HEK293 (cell line): ENCODE data around the gene ITPR3.

ENCODE experiments used
- CTCF ChIA-PET: fragments of 350-600 bp; formaldehyde crosslinking; extraction: SDS; loops from one replicate; lab custom pipeline; 2021; ENCODE audit warnings: antibody characterized with exemption; lab: Yijun Ruan, JAX
- POLR2A ChIA-PET: fragments of 300-600 bp; formaldehyde crosslinking; extraction: SDS; loops from one replicate; lab custom pipeline; 2020; ENCODE audit warnings: antibody characterized with exemption, inconsistent platforms; lab: Yijun Ruan, JAX
- H3K27ac ChIP-seq: fragments of 200-500 bp; sonication (Bioruptor generic); 2 replicates; pipeline ENCODE4 v1.5.1; 2014; ENCODE audit warnings: low read depth, low read length, control low read depth, inconsistent platforms; ENCODE audit errors: extremely low read depth
- H3K36me3 ChIP-seq, 2 experiments: fragments of 200-500 bp in 1 of 2; sonication (Bioruptor generic) in 1 of 2; 1 replicate in 1 of 2; 2 replicates in 1 of 2; pipeline ENCODE4 v1.5.1; 2014 to 2017; ENCODE audit warnings: inconsistent platforms in 2 of 2, low read length in 2 of 2; ENCODE audit not compliant: control insufficient read depth in 2 of 2, insufficient read depth in 1 of 2
- H3K4me1 ChIP-seq: fragments of 200-500 bp; sonication (Bioruptor generic); 2 replicates; pipeline ENCODE4 v1.5.1; 2014; ENCODE audit warnings: mild to moderate bottlenecking, low read length, inconsistent platforms; ENCODE audit not compliant: control insufficient read depth, insufficient read depth
- H3K4me3 ChIP-seq: 2 replicates; pipeline ENCODE4 v1.5.1; 2011; ENCODE audit warnings: low read depth, mild to moderate bottlenecking, control low read depth, low read length, moderate library complexity
- H3K9me3 ChIP-seq: fragments of 200-500 bp; sonication (Bioruptor generic); 2 replicates; pipeline ENCODE4 v1.5.1; 2014; ENCODE audit warnings: low read depth, low read length, inconsistent platforms; ENCODE audit not compliant: control insufficient read depth, insufficient read depth
- GLI4 ChIP-seq: fragments of 450-650 bp; formaldehyde crosslinking; IDR thresholded peaks from 2 replicates; pipeline ENCODE4 v1.5.1; 2016; ENCODE audit warnings: missing biosample characterization, missing genetic modification characterization
- KLF9 ChIP-seq: fragments of 450-650 bp; formaldehyde crosslinking; IDR thresholded peaks from 2 replicates; pipeline ENCODE4 v1.5.1; 2016; ENCODE audit warnings: missing biosample characterization, missing genetic modification characterization, low read depth
- TCF7L2 ChIP-seq: IDR thresholded peaks from 2 replicates; pipeline ENCODE4 v1.6.1; 2011; ENCODE audit warnings: low read depth, mild to moderate bottlenecking, inconsistent platforms, low read length, moderate library complexity, borderline replicate concordance
- ZFHX2 ChIP-seq: fragments of 450-650 bp; formaldehyde crosslinking; conservative IDR thresholded peaks from 2 replicates; pipeline ENCODE4 v1.5.1; 2016; ENCODE audit warnings: missing biosample characterization, missing genetic modification characterization
- ZIC2 ChIP-seq: fragments of 450-650 bp; formaldehyde crosslinking; IDR thresholded peaks from 2 replicates; pipeline ENCODE4 v1.5.1; 2016; ENCODE audit warnings: missing biosample characterization, missing genetic modification characterization
- ZNF140 ChIP-seq: fragments of 450-650 bp; formaldehyde crosslinking; IDR thresholded peaks from 2 replicates; pipeline ENCODE4 v1.5.1; 2016; ENCODE audit warnings: missing biosample characterization, missing genetic modification characterization
- ZNF214 ChIP-seq: fragments of 450-650 bp; formaldehyde crosslinking; IDR thresholded peaks from 2 replicates; pipeline ENCODE4 v1.5.1; 2017; ENCODE audit warnings: missing biosample characterization, mild to moderate bottlenecking, missing genetic modification characterization, borderline replicate concordance
- ZNF335 ChIP-seq: fragments of 450-650 bp; formaldehyde crosslinking; conservative IDR thresholded peaks from 2 replicates; pipeline ENCODE4 v1.5.1; 2016; ENCODE audit warnings: missing biosample characterization, missing genetic modification characterization
- ZNF391 ChIP-seq: fragments of 450-650 bp; formaldehyde crosslinking; IDR thresholded peaks from 2 replicates; pipeline ENCODE4 v1.5.1; 2016; ENCODE audit warnings: low read depth, missing biosample characterization, missing genetic modification characterization, borderline replicate concordance
- ZNF558 ChIP-seq: fragments of 450-650 bp; formaldehyde crosslinking; IDR thresholded peaks from 2 replicates; pipeline ENCODE4 v1.5.1; 2016; ENCODE audit warnings: missing biosample characterization, missing genetic modification characterization
- ZNF585B ChIP-seq: fragments of 450-650 bp; formaldehyde crosslinking; IDR thresholded peaks from 2 replicates; pipeline ENCODE4 v1.5.1; 2016; ENCODE audit warnings: missing biosample characterization, missing genetic modification characterization
- ZNF600 ChIP-seq: fragments of 450-650 bp; formaldehyde crosslinking; IDR thresholded peaks from 2 replicates; pipeline ENCODE4 v1.5.1; 2016; ENCODE audit warnings: missing biosample characterization, missing genetic modification characterization
- ZNF610 ChIP-seq: fragments of 450-650 bp; formaldehyde crosslinking; IDR thresholded peaks from 2 replicates; pipeline ENCODE4 v1.5.1; 2016; ENCODE audit warnings: missing biosample characterization, missing genetic modification characterization, borderline replicate concordance
- ZNF626 ChIP-seq: fragments of 450-650 bp; sonication (Bioruptor Pico); formaldehyde crosslinking; IDR thresholded peaks from 2 replicates; pipeline ENCODE4 v1.5.1; 2018; ENCODE audit warnings: missing biosample characterization, missing genetic modification characterization, inconsistent platforms
- TF ChIP-seq, protein P1 (sequence below): fragments of 450-650 bp; formaldehyde crosslinking; IDR thresholded peaks from 2 replicates; pipeline ENCODE4 v1.5.1; 2016; ENCODE audit warnings: missing biosample characterization, missing genetic modification characterization
- TF ChIP-seq, protein P2 (sequence below): fragments of 450-650 bp; formaldehyde crosslinking; IDR thresholded peaks from 2 replicates; pipeline ENCODE4 v1.5.1; 2017; ENCODE audit warnings: missing biosample characterization, missing genetic modification characterization
- TF ChIP-seq, protein P3 (sequence below): fragments of 450-650 bp; formaldehyde crosslinking; IDR thresholded peaks from 2 replicates; pipeline ENCODE4 v1.5.1; 2016; ENCODE audit warnings: missing biosample characterization, missing genetic modification characterization
- TF ChIP-seq, protein P4 (sequence below): fragments of 450-650 bp; formaldehyde crosslinking; IDR thresholded peaks from 2 replicates; pipeline ENCODE4 v1.5.1; 2016; ENCODE audit warnings: missing biosample characterization, missing genetic modification characterization, borderline replicate concordance
- TF ChIP-seq, protein P5 (sequence below): fragments of 450-650 bp; formaldehyde crosslinking; IDR thresholded peaks from 2 replicates; pipeline ENCODE4 v1.5.1; 2016; ENCODE audit warnings: missing biosample characterization, missing genetic modification characterization
- TF ChIP-seq, protein P6 (sequence below): fragments of 450-650 bp; formaldehyde crosslinking; IDR thresholded peaks from 2 replicates; pipeline ENCODE4 v1.5.1; 2017; ENCODE audit warnings: missing biosample characterization, missing genetic modification characterization
- TF ChIP-seq, protein P7 (sequence below): fragments of 450-650 bp; formaldehyde crosslinking; IDR thresholded peaks from 2 replicates; pipeline ENCODE4 v1.5.1; 2016; ENCODE audit warnings: missing biosample characterization, missing genetic modification characterization

The ITPR3 gene

DNA sequence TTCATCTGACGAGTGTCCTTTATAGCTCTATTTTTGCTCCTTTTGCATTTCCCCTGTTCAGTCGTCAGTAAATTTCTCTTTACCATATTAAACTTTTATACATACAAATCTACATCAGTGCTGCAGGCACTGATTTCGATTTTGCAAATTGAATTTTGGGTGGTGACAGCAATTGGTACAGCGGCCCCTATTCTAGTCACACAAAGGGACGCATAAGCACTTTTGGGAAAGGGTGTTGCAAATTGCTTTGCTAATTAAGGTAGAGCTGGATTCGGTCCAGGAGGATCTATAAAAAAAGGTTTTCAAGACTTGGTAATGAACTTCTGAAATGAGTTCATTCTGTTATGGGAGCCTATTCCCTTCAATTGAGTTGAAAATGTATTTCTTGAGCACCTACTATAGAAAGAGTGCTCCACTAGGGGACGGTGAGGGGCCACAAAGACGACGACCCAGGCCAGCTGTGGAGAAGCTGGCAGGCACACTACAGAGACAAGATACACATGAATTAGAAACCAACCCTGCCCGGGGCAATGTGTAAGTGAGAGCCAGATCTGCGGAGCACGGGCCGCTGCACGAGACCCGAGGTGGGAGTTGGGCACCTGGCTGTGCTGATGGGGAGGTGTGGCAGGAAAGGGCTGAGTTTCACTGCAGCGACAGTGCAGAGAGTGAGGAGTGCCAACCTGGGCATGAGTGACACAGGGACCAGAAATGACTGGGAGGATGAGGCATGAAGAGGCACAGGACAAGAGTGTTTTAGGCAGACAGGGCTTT, 85.0 kb downstream of the ITPR3 start (continued):
- TF ChIP-seq, protein P1, sequence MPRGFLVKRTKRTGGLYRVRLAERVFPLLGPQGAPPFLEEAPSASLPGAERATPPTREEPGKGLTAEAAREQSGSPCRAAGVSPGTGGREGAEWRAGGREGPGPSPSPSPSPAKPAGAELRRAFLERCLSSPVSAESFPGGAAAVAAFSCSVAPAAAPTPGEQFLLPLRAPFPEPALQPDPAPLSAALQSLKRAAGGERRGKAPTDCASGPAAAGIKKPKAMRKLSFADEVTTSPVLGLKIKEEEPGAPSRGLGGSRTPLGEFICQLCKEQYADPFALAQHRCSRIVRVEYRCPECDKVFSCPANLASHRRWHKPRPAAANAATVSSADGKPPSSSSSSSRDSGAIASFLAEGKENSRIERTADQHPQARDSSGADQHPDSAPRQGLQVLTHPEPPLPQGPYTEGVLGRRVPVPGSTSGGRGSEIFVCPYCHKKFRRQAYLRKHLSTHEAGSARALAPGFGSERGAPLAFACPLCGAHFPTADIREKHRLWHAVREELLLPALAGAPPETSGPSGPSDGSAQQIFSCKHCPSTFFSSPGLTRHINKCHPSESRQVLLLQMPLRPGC (tag by site-specific recombination), result no peak
- TF ChIP-seq, protein P2, sequence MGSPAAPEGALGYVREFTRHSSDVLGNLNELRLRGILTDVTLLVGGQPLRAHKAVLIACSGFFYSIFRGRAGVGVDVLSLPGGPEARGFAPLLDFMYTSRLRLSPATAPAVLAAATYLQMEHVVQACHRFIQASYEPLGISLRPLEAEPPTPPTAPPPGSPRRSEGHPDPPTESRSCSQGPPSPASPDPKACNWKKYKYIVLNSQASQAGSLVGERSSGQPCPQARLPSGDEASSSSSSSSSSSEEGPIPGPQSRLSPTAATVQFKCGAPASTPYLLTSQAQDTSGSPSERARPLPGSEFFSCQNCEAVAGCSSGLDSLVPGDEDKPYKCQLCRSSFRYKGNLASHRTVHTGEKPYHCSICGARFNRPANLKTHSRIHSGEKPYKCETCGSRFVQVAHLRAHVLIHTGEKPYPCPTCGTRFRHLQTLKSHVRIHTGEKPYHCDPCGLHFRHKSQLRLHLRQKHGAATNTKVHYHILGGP (tag by site-specific recombination), result no peak
- TF ChIP-seq ZIC2 (tag by site-specific recombination), result no peak
- TF ChIP-seq ZNF610, result no peak

DNA sequence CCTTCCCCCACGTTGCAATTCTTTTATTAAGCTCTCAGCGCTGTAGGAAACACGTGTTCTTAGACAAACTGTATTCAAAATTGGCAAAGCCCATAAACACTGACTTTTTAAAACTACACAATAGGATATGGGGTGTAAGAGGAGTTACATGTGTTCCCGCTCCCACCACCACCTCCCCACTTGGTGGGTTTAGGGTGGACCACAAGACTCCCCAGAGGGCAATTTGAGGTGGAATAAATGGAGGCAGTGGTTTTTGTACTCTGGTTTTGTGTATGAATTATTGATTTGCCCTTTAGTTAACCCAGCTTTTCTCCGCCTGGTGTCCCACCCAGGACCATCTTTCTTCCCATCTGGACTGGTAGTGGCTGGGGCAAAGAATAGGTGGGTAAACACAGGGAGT, 86.6 kb downstream of the ITPR3 start:
- Histone ChIP-seq H3K27ac (no peak overlapping the region), H3K36me3 (peaks cover 11 to 47% of the 10 kb centered on the region in 2 experiments), H3K9me3 (no peaks in the 10 kb centered on the region), H3K4me1 (peaks cover 9% of the 10 kb centered on the region; the same call in 1 of the 2 replicates), H3K4me3 (no peak overlapping the region)
- TF ChIP-seq ZNF600 (no peak), KLF9 (tag by site-specific recombination) (no peak), ZNF391 (tag by site-specific recombination) (no peak), GLI4 (no peak), ZFHX2 (tag by site-specific recombination) (no peak), TCF7L2 (no peak), ZNF335 (no peak), ZNF626 (tag by site-specific recombination) (no peak), ZNF585B (tag by site-specific recombination) (no peak), ZNF140 (tag by site-specific recombination) (no peak), ZNF558 (tag by site-specific recombination) (no peak), ZNF214 (tag by site-specific recombination) (no peak)
- TF ChIP-seq, protein P3, sequence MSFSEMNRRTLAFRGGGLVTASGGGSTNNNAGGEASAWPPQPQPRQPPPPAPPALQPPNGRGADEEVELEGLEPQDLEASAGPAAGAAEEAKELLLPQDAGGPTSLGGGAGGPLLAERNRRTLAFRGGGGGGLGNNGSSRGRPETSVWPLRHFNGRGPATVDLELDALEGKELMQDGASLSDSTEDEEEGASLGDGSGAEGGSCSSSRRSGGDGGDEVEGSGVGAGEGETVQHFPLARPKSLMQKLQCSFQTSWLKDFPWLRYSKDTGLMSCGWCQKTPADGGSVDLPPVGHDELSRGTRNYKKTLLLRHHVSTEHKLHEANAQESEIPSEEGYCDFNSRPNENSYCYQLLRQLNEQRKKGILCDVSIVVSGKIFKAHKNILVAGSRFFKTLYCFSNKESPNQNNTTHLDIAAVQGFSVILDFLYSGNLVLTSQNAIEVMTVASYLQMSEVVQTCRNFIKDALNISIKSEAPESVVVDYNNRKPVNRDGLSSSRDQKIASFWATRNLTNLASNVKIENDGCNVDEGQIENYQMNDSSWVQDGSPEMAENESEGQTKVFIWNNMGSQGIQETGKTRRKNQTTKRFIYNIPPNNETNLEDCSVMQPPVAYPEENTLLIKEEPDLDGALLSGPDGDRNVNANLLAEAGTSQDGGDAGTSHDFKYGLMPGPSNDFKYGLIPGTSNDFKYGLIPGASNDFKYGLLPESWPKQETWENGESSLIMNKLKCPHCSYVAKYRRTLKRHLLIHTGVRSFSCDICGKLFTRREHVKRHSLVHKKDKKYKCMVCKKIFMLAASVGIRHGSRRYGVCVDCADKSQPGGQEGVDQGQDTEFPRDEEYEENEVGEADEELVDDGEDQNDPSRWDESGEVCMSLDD (tag by site-specific recombination), result no peak
- TF ChIP-seq, protein P4, sequence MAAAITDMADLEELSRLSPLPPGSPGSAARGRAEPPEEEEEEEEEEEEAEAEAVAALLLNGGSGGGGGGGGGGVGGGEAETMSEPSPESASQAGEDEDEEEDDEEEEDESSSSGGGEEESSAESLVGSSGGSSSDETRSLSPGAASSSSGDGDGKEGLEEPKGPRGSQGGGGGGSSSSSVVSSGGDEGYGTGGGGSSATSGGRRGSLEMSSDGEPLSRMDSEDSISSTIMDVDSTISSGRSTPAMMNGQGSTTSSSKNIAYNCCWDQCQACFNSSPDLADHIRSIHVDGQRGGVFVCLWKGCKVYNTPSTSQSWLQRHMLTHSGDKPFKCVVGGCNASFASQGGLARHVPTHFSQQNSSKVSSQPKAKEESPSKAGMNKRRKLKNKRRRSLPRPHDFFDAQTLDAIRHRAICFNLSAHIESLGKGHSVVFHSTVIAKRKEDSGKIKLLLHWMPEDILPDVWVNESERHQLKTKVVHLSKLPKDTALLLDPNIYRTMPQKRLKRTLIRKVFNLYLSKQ (tag by site-specific recombination), result no peak
- TF ChIP-seq, protein P5, sequence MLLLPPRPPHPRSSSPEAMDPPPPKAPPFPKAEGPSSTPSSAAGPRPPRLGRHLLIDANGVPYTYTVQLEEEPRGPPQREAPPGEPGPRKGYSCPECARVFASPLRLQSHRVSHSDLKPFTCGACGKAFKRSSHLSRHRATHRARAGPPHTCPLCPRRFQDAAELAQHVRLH (tag by site-specific recombination), result no peak
- TF ChIP-seq, protein P6, sequence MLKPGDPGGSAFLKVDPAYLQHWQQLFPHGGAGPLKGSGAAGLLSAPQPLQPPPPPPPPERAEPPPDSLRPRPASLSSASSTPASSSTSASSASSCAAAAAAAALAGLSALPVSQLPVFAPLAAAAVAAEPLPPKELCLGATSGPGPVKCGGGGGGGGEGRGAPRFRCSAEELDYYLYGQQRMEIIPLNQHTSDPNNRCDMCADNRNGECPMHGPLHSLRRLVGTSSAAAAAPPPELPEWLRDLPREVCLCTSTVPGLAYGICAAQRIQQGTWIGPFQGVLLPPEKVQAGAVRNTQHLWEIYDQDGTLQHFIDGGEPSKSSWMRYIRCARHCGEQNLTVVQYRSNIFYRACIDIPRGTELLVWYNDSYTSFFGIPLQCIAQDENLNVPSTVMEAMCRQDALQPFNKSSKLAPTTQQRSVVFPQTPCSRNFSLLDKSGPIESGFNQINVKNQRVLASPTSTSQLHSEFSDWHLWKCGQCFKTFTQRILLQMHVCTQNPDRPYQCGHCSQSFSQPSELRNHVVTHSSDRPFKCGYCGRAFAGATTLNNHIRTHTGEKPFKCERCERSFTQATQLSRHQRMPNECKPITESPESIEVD (tag by site-specific recombination), result no peak
- TF ChIP-seq, protein P7, sequence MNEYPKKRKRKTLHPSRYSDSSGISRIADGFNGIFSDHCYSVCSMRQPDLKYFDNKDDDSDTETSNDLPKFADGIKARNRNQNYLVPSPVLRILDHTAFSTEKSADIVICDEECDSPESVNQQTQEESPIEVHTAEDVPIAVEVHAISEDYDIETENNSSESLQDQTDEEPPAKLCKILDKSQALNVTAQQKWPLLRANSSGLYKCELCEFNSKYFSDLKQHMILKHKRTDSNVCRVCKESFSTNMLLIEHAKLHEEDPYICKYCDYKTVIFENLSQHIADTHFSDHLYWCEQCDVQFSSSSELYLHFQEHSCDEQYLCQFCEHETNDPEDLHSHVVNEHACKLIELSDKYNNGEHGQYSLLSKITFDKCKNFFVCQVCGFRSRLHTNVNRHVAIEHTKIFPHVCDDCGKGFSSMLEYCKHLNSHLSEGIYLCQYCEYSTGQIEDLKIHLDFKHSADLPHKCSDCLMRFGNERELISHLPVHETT, result no peak
- ChIA-PET POLR2A (no interaction called here), CTCF (interaction anchor here (0.5 to 4.4 kb wide), 4 partner anchors 6 to 124 kb away, joined by 3 to 75 read pairs (median 6); no protein-coding TSS in a partner anchor)
